NCI-H1092 (cell line): ENCODE results near the gene CT45A6.
"Not testable (repeated sequence)": the region's sequence is repeated elsewhere in the genome, so short reads cannot be mapped to it uniquely, and the experiment has no call there.

ENCODE experiments used
- DNase-seq: peaks from one replicate; lab custom pipeline; 2025; lab: John Stamatoyannopoulos, UW

CT45A6 gene

GRCh38 chrX:135802687-135803086, at the start of gene CT45A6:
Gene CT45A6 (minus strand): TSS chrX:135802787. CDS start chrX:135798993, 3,794 bp downstream.
- not testable (repeated sequence) for DNase-seq

DNA sequence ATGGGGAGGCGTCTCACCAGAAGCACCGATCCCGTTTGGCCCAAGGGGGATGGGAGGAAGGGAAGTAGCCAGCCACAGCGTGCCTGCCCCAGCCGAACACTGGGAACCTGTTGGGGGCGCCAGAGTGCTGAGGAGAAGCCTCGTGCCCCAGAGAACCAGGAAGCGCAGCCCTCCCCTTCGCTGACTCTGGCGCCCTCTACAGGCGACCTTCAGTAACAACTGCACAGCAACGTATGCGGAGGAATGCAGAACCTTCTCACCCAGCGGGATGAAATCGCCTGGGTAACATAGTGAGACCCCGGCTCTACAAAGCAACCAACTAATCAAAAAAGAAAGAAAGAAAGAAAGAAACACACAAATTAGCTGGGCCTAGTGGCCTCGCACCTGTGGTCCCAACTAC, 34.6 kb upstream of the CT45A6 start, which contains the start of gene CT45A7:
Gene CT45A7, minus strand, starts transcription at position 101 of the 400 bp plus-strand sequence. CDS start 3,747 bp downstream, outside the sequence.
- not testable (repeated sequence) for DNase-seq

DNA sequence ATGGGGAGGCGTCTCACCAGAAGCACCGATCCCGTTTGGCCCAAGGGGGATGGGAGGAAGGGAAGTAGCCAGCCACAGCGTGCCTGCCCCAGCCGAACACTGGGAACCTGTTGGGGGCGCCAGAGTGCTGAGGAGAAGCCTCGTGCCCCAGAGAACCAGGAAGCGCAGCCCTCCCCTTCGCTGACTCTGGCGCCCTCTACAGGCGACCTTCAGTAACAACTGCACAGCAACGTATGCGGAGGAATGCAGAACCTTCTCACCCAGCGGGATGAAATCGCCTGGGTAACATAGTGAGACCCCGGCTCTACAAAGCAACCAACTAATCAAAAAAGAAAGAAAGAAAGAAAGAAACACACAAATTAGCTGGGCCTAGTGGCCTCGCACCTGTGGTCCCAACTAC, 17.3 kb upstream of the CT45A6 start, which contains the start of gene CT45A2:
Gene CT45A2, minus strand, starts transcription at position 101 of the 400 bp plus-strand sequence. CDS start 3,747 bp downstream, outside the sequence.
- not testable (repeated sequence) for DNase-seq

GRCh38 chrX:135785403-135785802, 17.2 kb downstream of the CT45A6 start, which contains the start of gene CT45A5:
Gene CT45A5 (minus strand): TSS chrX:135785503. CDS start chrX:135781729, 3,774 bp downstream.
- not testable (repeated sequence) for DNase-seq

- not testable (repeated sequence) for DNase-seq
Measured at GRCh38 chrX:135768091-135768490, 34.5 kb downstream of the CT45A6 start, which contains the start of gene CT45A3. Gene CT45A3 (minus strand): TSS chrX:135768191. CDS start chrX:135764444, 3,747 bp downstream.

GRCh38 chrX:135744739-135745138, 57.8 kb downstream of the CT45A6 start:
- DNase-seq = not testable (repeated sequence)
